ENCODE results near the gene RAB11B.
"Not testable (repeated sequence)": the region's sequence is repeated elsewhere in the genome, so short reads cannot be mapped to it uniquely, and the experiment has no call there.

The RAB11B gene

DNA sequence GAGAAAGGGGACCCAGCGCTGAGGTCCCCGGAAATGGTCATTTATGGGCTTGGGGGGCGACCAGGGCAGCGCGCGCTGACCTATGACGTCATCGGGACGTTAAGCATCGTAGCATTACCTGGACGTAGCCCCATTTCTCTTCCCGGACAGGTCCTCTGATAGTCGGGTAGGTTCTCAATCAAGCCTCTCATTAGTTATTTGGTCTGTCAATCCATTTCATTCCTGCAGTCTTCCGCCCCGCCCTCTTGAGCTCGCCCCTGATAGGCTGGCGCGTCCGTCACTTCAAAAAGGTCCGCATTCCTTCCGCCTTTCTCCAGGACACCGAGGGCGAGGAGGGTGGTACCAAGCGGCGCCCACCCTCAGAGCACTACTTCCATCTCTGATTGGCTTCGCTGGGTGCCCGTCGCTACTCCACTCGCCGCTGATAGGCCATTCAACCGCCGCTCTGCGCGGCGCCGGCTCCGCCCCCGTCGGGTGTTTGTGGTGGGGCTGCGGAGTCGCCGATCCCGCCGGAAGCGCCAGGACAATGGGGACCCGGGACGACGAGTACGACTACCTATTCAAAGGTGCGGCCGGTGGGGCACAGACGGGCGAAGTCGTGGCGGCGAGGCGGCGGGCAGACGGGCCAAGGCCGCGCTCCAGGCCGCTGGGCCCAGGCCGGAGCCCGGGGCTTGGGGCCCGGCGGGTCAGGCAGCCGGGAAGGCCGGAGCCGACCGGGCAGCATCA, at the start of gene RAB11B:
RAB11B (plus strand) TSS at position 470 of the 726 bp plus-strand sequence; CDS start at position 527, 57 bp downstream.
- no peaks in the 10 kb centered on the region for H3K36me3 Mint-ChIP-seq
- DNase-seq (ENCODE audit: low spot score in 2 of 2) = peak; percentile 88 to 96
- peak; percentile 85 for ATAC-seq (ENCODE audit: low read depth)

DNA sequence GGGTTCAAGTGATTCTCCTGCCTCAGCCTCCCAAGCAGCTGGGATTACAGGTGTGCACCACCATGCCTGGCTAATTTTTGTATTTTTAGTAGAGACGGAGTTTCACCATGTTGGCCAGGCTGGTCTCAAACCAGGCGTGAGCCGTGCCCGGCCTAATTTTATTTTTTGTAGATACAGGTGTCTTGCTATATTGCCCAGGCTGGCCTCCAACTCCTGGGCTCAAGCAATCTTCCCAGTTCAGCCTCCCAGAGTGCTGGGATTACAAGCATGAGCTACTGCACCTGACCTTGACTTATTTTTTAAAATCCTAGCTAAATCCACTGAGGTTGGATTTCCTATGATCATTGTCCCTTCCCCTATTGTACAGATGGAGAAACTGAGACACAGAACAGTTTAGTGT, 48.7 kb upstream of the RAB11B start:
- H3K4me1 Mint-ChIP-seq; H3K36me3 Mint-ChIP-seq; H3K9me3 Mint-ChIP-seq; H3K4me3 Mint-ChIP-seq; H3K27ac Mint-ChIP-seq; ATAC-seq (ENCODE audit: low read depth); DNase-seq (ENCODE audit: low spot score in 2 of 2): not testable (repeated sequence)
- peaks cover 19% of the 10 kb centered on the region for H3K27me3 Mint-ChIP-seq

More for the DNA sequence above, at the start of gene RAB11B:
- Mint-ChIP-seq H3K9me3 (no peaks in the 10 kb centered on the region), H3K27me3 (no peaks in the 10 kb centered on the region), H3K4me1 (peaks cover 11% of the 10 kb centered on the region), H3K27ac (peak within 1 kb of the TSS; percentile 88), H3K4me3 (peak within 1 kb of the TSS; percentile 92)

DNA sequence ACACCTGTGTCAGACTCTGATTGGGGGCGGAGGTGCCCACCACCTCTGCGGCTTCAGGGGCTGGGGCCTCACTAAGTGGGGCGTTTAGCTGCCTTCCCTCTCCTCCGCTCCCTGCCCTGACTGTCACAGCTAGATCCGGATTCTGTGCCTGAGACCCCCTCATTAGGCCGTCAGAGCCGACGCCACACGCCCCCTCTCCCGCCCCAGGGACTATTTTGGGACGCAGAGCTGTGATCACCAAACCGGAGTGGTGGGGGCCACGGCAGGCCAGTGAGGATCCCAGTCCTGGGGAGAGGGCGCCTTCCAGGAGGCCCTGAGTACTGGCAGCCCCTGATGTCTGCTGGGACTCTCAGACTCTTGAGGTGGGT, 47.9 kb upstream of the RAB11B start:
- Mint-ChIP-seq H3K36me3 (no peaks in the 10 kb centered on the region), H3K27ac (no peak overlapping the region), H3K27me3 (peaks cover 18% of the 10 kb centered on the region), H3K9me3 (no peaks in the 10 kb centered on the region), H3K4me1 (peaks cover 9% of the 10 kb centered on the region), H3K4me3 (no peak overlapping the region)
- no peak for ATAC-seq (ENCODE audit: low read depth)
- no peak for DNase-seq (ENCODE audit: low spot score in 2 of 2)

DNA sequence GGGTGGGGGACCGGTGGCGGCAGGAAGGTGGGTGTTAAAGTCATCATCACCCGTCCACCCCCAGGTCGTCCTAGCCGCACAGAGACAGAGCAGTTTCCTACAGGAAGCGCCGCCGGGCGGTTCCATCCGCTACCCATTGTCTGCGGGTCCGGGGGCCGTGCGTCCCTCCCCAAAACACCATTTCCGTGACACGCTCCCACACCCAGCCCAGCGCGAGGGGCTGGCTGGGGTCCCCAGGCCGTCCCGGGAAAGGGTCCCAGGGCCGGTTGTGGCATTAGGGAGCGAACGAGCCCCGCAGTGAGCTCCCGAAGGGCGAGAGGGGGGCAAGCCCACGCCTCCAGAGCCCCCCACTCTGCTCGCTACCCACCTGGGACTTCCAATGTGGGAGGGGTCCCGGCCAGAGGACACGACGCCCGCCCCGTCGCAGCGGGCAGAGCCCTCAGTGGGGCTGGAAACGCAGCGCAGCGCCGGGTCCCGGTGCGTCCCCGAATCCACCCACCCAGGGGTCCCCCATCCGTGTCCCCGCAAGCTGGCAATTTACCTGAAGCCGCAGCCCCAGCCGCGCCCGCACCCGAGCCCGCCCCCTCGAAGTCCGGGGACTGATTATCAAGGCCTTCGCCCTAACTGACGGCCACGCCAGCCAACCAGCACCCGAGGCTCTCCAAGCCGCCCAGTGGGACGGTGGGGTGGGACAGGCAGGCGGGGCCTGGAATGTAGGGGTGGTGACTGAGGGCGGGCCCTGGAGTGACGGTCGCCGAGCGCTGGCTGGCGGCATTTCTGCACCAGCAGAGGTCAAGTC, 47.3 kb upstream of the RAB11B start, which contains the start of gene KANK3:
KANK3 (minus strand) TSS at position 579 of the 799 bp plus-strand sequence. CDS start 5,434 bp downstream, outside the sequence.
- H3K4me1 Mint-ChIP-seq = peaks cover 9% of the 10 kb centered on the region
- ATAC-seq (ENCODE audit: low read depth) (peak; percentile 99), DNase-seq (ENCODE audit: low spot score in 2 of 2) (peak; percentile 57 to 68)
- H3K27ac Mint-ChIP-seq = no peak within 1 kb of the TSS
- no peaks in the 10 kb centered on the region for H3K36me3 Mint-ChIP-seq
- H3K9me3 Mint-ChIP-seq = no peaks in the 10 kb centered on the region
- peaks cover 14% of the 10 kb centered on the region for H3K27me3 Mint-ChIP-seq
- peak within 1 kb of the TSS; percentile 58 for H3K4me3 Mint-ChIP-seq

DNA sequence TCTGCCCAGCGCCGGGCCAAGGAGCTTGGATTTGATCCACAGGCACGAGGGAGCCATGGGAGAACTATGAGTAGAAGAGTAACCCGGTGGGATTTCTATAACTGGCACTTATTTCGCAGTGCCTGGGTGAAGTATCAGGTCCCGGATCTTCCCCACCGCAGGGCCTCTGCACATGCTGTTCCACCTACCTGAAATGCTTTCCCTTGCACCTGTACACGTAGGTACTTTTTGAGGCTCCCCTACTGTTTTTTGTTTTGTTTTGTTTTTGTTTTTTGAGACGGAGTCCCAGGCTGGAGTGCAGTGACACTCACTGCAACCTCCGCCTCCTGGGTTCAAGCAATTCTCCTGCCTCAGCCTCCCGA, 46.7 kb upstream of the RAB11B start:
- ATAC-seq (ENCODE audit: low read depth) = no peak
- no peaks in the 10 kb centered on the region for H3K9me3 Mint-ChIP-seq
- H3K36me3 Mint-ChIP-seq = no peaks in the 10 kb centered on the region
- peak overlapping the region; percentile 58 for H3K4me3 Mint-ChIP-seq
- DNase-seq (ENCODE audit: low spot score in 2 of 2) = no peak
- no peak overlapping the region for H3K27ac Mint-ChIP-seq
- peaks cover 14% of the 10 kb centered on the region for H3K27me3 Mint-ChIP-seq
- H3K4me1 Mint-ChIP-seq = peaks cover 9% of the 10 kb centered on the region

DNA sequence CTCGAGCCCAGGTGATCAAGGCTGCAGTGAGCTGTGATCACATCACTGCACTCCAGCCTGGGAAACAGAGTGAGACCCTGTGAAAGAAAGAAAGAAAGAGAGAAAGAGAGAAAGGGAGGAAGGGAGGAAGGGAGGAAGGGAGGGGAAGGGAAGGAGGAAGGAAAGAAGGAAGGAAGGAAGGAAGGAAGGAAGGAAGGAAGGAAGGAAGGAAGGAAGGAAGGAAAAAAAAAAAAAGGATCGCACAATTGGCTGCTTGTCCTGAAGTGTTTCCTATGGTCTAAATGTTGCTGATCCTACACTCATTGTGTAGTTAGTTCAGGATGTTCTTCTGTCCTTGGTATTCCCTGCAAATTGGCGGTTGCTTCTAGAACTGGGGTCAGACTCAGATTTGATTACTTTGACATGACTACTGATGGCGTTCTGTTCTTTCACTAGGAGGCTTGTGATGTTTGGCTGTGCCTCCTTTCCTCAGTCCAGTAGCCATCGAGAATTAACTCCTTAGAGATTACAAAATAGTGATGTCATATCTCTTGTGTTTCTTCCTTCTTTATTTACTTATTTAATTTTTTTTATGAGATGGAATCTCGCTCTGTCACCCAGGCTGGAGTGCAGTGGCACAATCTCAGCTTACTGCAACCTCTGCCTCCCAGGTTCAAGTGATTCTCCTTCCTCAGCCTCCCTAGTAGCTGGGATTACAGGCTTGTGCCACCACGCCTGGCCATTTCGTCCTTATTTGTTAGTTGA, 40.4 kb upstream of the RAB11B start:
- not testable (repeated sequence) for H3K36me3 Mint-ChIP-seq; H3K9me3 Mint-ChIP-seq; H3K4me1 Mint-ChIP-seq; ATAC-seq (ENCODE audit: low read depth); H3K4me3 Mint-ChIP-seq; DNase-seq (ENCODE audit: low spot score in 2 of 2); H3K27ac Mint-ChIP-seq
- H3K27me3 Mint-ChIP-seq = peaks cover 12% of the 10 kb centered on the region

DNA sequence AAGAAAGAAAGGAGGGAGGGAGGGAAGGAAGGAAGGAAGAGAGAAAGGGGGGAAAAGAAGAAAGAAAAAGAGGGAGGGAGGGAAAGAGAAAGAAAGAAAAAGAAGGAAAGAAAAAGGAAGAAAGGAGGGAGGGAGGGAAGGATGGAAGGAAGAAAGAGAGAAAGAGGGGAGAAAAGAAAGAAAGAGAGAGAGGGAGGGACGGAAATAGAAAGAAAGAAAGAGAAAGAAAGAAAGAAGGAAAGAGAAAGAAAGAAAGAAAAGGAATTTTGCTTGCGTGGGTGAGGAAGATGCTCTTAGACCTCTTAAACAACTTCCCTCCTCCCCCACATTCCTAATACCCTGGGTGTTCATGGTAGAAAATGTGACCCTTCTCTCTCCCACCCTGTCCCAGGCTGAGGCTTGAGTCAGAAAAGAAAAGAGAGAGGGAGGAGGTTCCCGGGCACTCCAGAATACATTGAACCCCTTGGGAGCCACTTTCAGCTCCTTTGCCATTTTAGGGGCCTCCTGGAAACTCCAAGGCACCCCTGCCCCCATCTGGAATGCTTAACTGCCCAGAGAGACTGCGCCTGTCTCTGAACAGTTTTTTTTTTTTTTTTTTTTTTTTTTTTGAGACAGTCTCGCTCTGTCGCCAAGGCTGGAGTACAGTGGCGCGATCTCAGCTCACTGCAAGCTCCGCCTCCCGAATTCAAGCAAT, 37.9 kb upstream of the RAB11B start:
- Mint-ChIP-seq H3K27me3 (peaks cover 13% of the 10 kb centered on the region), H3K36me3 (peaks cover 3% of the 10 kb centered on the region), H3K9me3 (peaks cover 3% of the 10 kb centered on the region), H3K4me1 (peaks cover 4% of the 10 kb centered on the region), H3K27ac (no peak overlapping the region), H3K4me3 (no peak overlapping the region)
- no peak for ATAC-seq (ENCODE audit: low read depth)
- no peak for DNase-seq (ENCODE audit: low spot score in 2 of 2)

DNA sequence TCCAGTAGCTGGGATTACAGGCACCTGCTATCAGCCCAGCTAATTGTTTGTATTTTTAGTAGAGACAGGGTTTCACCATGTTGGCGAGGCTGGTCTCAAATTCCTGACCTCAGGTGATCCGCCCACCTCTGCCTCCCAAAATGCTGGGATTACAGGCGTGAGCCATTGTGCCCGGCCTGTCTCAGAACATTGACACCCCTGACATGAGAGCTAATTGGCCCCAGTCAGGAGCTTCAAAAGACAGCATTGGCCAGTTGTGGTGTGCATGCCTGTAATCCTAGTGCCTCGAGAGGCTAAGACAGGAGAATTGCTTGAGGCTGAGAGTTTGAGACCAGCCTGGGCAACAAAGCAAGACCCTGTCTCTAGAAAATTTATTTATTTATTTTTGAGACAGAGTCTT, 37.3 kb upstream of the RAB11B start:
- DNase-seq (ENCODE audit: low spot score in 2 of 2); H3K4me1 Mint-ChIP-seq; H3K27ac Mint-ChIP-seq; H3K9me3 Mint-ChIP-seq; H3K36me3 Mint-ChIP-seq; ATAC-seq (ENCODE audit: low read depth); H3K4me3 Mint-ChIP-seq: not testable (repeated sequence)
- H3K27me3 Mint-ChIP-seq = peaks cover 13% of the 10 kb centered on the region

DNA sequence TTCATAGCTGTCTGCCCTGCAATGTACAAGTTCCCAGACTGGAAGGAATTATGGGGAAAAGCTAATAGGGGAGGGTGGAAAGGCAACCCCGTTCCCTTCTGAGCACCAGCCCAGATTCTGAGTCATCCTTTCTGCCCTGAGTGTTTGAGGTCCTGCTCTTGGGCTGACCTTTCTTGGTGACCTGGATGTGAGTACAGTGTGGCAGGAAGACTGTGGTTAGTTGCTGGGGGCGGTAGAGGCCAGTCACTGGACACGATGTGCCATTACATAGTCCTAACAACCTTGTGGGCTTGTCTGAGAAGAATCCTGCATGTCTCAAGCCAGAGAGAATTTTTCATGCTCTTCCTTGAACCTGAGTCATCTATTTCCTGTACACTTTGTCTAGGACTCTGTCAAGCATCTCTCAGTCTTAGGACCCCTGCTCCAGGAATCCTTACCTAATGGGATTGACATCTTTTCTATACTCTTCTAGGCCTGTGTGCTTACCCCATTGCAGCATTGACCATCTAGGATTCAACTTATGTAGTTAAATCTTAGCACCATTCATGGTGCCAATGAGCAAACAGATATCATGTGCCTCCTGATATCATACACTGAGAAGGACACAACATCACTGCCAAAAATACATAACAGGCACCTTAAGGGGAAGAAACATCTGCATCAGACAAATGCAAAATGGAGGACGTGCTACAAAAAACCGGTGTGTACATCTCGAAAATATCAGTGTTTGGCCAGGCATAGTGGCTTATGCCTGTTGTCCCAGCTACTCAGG, 34.3 kb upstream of the RAB11B start:
- peaks cover 3% of the 10 kb centered on the region for H3K36me3 Mint-ChIP-seq
- no peak for ATAC-seq (ENCODE audit: low read depth)
- no peak for DNase-seq (ENCODE audit: low spot score in 2 of 2)
- no peak overlapping the region for H3K4me3 Mint-ChIP-seq
- peaks cover 2% of the 10 kb centered on the region for H3K4me1 Mint-ChIP-seq
- peaks cover 10% of the 10 kb centered on the region for H3K27me3 Mint-ChIP-seq
- no peak overlapping the region for H3K27ac Mint-ChIP-seq
- peaks cover 3% of the 10 kb centered on the region for H3K9me3 Mint-ChIP-seq

DNA sequence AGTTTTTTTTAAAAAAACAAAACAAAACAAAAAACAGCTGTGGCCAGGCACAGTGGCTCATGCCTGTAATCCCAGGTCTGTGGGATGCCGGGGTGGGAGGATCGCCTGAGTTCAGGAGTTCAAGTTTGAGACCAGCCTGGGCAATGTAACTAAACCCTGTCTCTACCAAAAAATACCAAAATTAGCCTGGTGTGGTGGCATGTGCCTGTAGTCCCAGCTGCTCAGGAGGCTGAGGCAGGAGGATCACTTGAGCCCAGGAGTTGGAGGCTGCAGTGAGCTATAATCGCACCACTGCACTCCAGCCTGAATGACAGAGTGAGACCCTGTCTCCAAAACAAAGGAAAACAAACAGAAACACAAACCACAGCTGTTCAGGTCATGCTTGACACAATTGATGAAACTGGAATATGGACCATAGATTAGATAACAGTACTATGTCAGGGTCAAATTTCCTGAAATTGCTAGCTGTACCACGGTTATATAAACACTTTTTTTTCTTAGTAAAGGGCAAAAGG, 33.1 kb upstream of the RAB11B start:
- DNase-seq (ENCODE audit: low spot score in 2 of 2) (no peak), ATAC-seq (ENCODE audit: low read depth) (no peak)
- Mint-ChIP-seq H3K27ac (no peak overlapping the region), H3K4me3 (no peak overlapping the region), H3K36me3 (peaks cover 3% of the 10 kb centered on the region), H3K27me3 (peaks cover 8% of the 10 kb centered on the region), H3K4me1 (peaks cover 2% of the 10 kb centered on the region), H3K9me3 (peaks cover 3% of the 10 kb centered on the region)

DNA sequence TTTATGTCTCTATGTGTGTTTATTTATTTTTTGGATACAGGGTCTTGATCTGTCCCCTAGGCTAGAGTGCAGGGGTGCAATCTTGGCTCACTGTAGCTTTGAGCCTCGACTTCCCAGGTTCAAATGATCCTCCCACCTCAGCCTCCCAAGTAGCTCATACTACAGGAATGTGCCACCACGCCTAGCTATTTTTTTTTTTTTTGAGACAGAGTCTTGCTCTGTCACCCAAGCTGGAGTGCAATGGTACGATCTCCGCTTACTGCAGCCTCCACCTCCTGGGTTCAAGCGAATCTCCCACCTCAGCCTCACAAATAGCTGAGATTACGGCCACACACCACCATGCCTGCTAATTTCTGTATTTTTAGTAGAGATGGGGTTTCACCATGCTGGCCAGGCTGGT, 31.2 kb upstream of the RAB11B start:
- H3K9me3 Mint-ChIP-seq = peaks cover 3% of the 10 kb centered on the region
- H3K36me3 Mint-ChIP-seq = peaks cover 3% of the 10 kb centered on the region
- no peak for ATAC-seq (ENCODE audit: low read depth)
- peaks cover 8% of the 10 kb centered on the region for H3K4me1 Mint-ChIP-seq
- H3K27me3 Mint-ChIP-seq = peaks cover 13% of the 10 kb centered on the region
- DNase-seq (ENCODE audit: low spot score in 2 of 2) = no peak
- no peak overlapping the region for H3K4me3 Mint-ChIP-seq
- no peak overlapping the region for H3K27ac Mint-ChIP-seq

DNA sequence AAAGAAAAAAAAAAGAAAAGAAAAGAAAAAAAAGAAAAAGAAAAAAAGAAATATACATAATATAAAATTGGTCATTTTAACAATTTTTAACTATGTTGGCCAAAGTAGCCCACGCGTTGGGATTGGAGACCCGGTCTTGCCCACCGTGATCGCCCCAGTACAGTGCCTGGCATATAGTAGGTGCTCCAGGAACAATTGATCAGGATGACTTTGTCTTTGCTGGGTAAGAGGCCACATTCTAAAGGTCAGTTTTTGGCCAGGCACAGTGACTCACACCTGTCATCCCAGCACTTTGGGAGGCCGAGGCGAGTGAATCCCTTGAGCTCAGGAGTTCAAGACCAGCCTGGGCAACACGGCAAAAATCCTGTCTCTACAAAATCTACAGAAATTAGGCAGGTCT, 30.0 kb upstream of the RAB11B start:
- DNase-seq (ENCODE audit: low spot score in 2 of 2) = no peak
- H3K4me3 Mint-ChIP-seq = no peak overlapping the region
- peaks cover 15% of the 10 kb centered on the region for H3K27me3 Mint-ChIP-seq
- peaks cover 10% of the 10 kb centered on the region for H3K4me1 Mint-ChIP-seq
- H3K36me3 Mint-ChIP-seq = peaks cover 3% of the 10 kb centered on the region
- peaks cover 3% of the 10 kb centered on the region for H3K9me3 Mint-ChIP-seq
- ATAC-seq (ENCODE audit: low read depth) = no peak
- no peak overlapping the region for H3K27ac Mint-ChIP-seq

Data from memory B cell (primary cell).